Cardiac muscle cell (in vitro differentiated cells and primary cell): ENCODE measurements around the gene NPAS3. TPM values are rescaled to one million over a fixed set of nuclear protein-coding genes. Genes with fewer than 3 reads are reported as not detected.
A peak's percentile ranks its signal among the peaks of the same experiment; 100 is the strongest.

ENCODE experiments used
- DNase-seq, 2 donors: peaks; one replicate each; pipeline versions ENCODE4 v3.0.0 to v3.0.0-alpha.2; 2010 to 2017; ENCODE audit warnings: low read depth in 1 of 2, low spot score in 1 of 2
- H3K27ac ChIP-seq: fragments of 200-600 bp; sonication (generic); 2 replicates; pipeline ENCODE4 v1.5.1; 2016
- H3K27me3 ChIP-seq: fragments of 200-600 bp; sonication (generic); 2 replicates; pipeline ENCODE4 v1.6.0; 2016; ENCODE audit warnings: control low read depth
- H3K36me3 ChIP-seq: fragments of 200-600 bp; sonication (generic); 2 replicates; pipeline ENCODE4 v1.5.1; 2016; ENCODE audit warnings: control low read depth
- H3K4me1 ChIP-seq: fragments of 200-600 bp; sonication (generic); 2 replicates; pipeline ENCODE4 v1.8.1; 2017; ENCODE audit warnings: low read depth, mild to moderate bottlenecking, mixed run types
- H3K4me3 ChIP-seq: fragments of 200-600 bp; sonication (generic); 2 replicates; pipeline ENCODE4 v1.5.1; 2016; ENCODE audit warnings: mild to moderate bottlenecking
- H3K9me3 ChIP-seq: fragments of 200-600 bp; sonication (generic); 2 replicates; pipeline ENCODE4 v1.5.1; 2017; ENCODE audit warnings: low read depth, mild to moderate bottlenecking, control low read depth
- polyA plus RNA-seq: library from polyadenylated mRNA; unstranded; fragments of >200 nt; fragmentation: Nextera tagmentation; extraction: Ambion mirVana; gene quantifications from 2 replicates; pipeline ENCODE4 v1.2.1, GENCODE V29; 2016
- total RNA-seq: library from RNA; depleted of rRNA; stranded (reverse); fragments of >200 nt; gene quantifications from 2 replicates; pipeline ENCODE4 v1.2.3, GENCODE V29; 2016
- TF ChIP-seq, protein P1 (sequence below): IDR thresholded peaks from 2 replicates; pipeline ENCODE4 v1.5.1; 2012; ENCODE audit warnings: low read depth, mild to moderate bottlenecking, low read length

NPAS3 gene
- total and polyA plus RNA-seq, 2 experiments from 2014 or later = 0.18 TPM

DNA sequence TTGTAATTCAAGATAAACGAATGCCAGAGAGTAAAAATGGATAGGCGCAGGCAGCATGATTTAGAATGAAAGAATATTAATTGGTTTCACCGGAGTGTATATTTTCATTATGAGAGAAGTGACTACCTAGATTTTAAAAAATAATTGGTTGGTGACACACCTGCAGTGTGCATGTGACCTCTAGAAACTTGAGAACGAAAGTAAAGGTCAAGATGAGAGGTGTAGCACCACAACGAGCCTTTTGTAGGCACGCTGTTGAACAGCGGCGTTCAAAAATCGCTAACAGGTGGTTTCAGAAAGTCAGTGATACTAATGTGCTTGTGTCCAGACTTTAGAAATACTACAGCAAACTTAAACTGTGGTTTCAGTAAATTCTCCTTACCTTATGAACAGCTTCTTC lies 123.8 kb downstream of the NPAS3 start:
- H3K4me3 ChIP-seq = no peak overlapping the region
- TF ChIP-seq, protein P1, sequence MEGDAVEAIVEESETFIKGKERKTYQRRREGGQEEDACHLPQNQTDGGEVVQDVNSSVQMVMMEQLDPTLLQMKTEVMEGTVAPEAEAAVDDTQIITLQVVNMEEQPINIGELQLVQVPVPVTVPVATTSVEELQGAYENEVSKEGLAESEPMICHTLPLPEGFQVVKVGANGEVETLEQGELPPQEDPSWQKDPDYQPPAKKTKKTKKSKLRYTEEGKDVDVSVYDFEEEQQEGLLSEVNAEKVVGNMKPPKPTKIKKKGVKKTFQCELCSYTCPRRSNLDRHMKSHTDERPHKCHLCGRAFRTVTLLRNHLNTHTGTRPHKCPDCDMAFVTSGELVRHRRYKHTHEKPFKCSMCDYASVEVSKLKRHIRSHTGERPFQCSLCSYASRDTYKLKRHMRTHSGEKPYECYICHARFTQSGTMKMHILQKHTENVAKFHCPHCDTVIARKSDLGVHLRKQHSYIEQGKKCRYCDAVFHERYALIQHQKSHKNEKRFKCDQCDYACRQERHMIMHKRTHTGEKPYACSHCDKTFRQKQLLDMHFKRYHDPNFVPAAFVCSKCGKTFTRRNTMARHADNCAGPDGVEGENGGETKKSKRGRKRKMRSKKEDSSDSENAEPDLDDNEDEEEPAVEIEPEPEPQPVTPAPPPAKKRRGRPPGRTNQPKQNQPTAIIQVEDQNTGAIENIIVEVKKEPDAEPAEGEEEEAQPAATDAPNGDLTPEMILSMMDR = no peak
- H3K27me3 ChIP-seq = no peaks in the 10 kb centered on the region
- DNase-seq = no peak
- no peaks in the 10 kb centered on the region for H3K36me3 ChIP-seq
- H3K27ac ChIP-seq = no peak overlapping the region
- peaks cover 12% of the 10 kb centered on the region for H3K4me1 ChIP-seq
- no peaks in the 10 kb centered on the region for H3K9me3 ChIP-seq

DNA sequence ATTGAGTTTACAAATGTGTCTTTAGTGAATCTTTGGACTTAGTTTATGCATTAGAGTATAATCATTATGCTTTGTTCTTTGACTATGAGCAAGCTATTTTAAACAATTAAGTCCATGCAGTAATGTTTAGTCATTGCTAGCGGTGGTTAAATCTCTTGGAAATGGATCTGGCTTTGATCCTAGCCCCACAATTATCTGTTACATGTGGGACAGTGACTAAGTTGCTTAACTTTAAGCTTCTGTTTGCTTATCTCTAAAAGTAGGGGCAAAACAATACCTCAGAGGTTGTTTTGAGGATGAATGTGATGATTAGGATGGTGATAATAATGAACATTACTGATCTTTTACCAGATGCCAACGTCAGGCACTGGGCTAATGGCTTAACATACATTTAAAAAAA lies 124.2 kb downstream of the NPAS3 start:
- Histone ChIP-seq H3K27ac (no peak overlapping the region), H3K4me1 (peaks cover 16% of the 10 kb centered on the region), H3K4me3 (no peak overlapping the region), H3K27me3 (no peaks in the 10 kb centered on the region), H3K36me3 (no peaks in the 10 kb centered on the region), H3K9me3 (no peaks in the 10 kb centered on the region)
- TF ChIP-seq, protein P1 = no peak
- peak in 1 of 2 donors; percentile 16 for DNase-seq

DNA sequence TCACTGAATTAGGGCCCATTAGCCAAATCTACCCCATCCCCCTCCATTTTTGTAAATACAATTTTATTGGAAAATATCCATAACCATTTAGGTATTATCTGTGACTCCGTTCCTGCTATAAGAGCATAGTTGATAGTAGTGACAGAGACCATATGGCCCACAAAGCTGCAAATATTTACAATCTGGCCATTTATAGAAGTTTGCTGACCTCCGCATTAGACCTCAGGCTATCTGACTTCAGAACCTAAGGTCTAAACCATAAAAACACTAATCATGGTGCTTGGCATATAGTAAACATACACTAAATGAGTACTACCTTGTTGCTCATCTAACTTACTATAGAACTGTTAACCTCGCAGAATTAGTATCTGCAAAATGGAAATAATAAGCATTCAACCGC lies 124.8 kb downstream of the NPAS3 start:
- H3K27me3 ChIP-seq = no peaks in the 10 kb centered on the region
- H3K4me3 ChIP-seq = no peak overlapping the region
- peaks cover 18% of the 10 kb centered on the region for H3K4me1 ChIP-seq
- no peak for DNase-seq
- no peaks in the 10 kb centered on the region for H3K36me3 ChIP-seq
- TF ChIP-seq, protein P1 = no peak
- no peak overlapping the region for H3K27ac ChIP-seq
- H3K9me3 ChIP-seq = no peaks in the 10 kb centered on the region

DNA sequence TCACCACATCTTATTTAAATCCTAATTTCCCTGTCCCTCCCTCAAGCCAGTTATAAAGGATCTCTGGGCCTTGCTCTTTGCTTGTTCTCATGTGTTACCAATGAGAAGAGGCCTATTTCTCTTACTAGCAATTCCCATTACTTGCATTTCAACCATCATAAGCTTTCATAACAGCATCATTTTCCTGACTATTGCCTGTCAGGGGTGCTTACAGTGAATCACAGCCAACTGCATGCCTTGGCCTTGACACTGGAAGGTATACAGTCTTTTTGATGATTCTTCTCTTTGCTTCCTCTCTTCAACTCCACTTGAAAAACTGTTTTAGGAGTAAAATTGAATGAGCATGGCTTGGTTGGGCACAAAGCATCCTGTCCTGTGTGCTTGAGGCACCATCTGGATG lies 127.0 kb downstream of the NPAS3 start:
- Histone ChIP-seq H3K4me1 (peaks cover 18% of the 10 kb centered on the region), H3K9me3 (no peaks in the 10 kb centered on the region), H3K4me3 (no peak overlapping the region), H3K27ac (no peak overlapping the region), H3K27me3 (no peaks in the 10 kb centered on the region), H3K36me3 (no peaks in the 10 kb centered on the region)
- TF ChIP-seq, protein P1 = no peak
- DNase-seq = no peak

DNA sequence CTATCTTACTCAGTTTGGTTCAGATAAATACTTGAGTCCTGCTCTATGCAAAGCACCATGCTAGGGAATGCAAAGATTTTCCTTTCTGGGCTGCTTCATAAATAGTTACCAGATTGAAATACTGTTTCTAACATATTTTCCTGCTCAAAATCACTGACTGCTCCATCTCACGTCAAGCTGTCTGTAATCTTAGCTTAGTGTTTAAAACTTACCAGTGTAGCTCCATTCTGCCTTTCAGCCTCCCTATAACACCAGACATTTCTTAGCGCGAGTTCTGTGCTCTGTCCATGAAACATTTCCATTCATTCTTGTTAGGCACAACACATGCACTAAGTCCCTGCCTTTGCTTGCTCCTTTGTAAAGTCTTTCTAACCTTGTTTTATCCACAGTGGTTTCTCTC lies 129.4 kb downstream of the NPAS3 start:
- TF ChIP-seq, protein P1 = no peak
- no peaks in the 10 kb centered on the region for H3K36me3 ChIP-seq
- no peaks in the 10 kb centered on the region for H3K27me3 ChIP-seq
- no peak overlapping the region for H3K4me3 ChIP-seq
- DNase-seq = no peak
- no peak overlapping the region for H3K27ac ChIP-seq
- H3K4me1 ChIP-seq = peaks cover 8% of the 10 kb centered on the region
- no peaks in the 10 kb centered on the region for H3K9me3 ChIP-seq

DNA sequence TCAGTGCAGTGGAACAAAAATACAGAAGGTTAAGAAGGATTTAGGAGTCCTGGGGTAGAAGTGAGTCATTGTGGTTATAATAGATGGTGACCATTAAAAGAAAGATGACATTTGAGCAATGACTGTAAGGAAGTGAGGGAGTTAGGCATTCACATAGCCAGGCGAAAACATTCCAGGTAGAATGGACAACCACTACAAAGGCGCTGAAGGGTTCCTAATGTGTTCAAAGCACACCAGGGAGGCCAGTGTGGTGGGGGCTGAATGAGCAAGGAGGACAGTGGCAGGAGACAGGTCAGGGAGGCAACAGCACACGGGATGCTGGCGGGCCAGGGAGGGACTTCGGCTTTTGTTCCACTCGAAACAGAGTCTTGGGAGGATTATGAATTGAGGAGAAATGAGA lies 129.9 kb downstream of the NPAS3 start:
- Histone ChIP-seq H3K27ac (no peak overlapping the region), H3K27me3 (no peaks in the 10 kb centered on the region), H3K36me3 (no peaks in the 10 kb centered on the region), H3K4me3 (no peak overlapping the region), H3K4me1 (peaks cover 8% of the 10 kb centered on the region), H3K9me3 (no peaks in the 10 kb centered on the region)
- no peak for DNase-seq
- TF ChIP-seq, protein P1 = no peak
